Progenitor cell of endocrine pancreas (in vitro differentiated cells): ENCODE results near the gene PCDH7. TPM values are rescaled to one million over a fixed set of nuclear protein-coding genes. Genes with fewer than 3 reads are reported as not detected.

Experiments
- DNase-seq: peaks from one replicate; pipeline ENCODE4 v3.0.0; 2021; ENCODE audit warnings: low spot score; ENCODE audit not compliant: unreplicated experiment
- H3K27ac Mint-ChIP-seq: 2 replicates; pipeline ENCODE4 v1.8.0; 2021; ENCODE audit warnings: mild to moderate bottlenecking, moderate library complexity, mixed read lengths
- H3K27me3 Mint-ChIP-seq: 2 replicates; pipeline ENCODE4 v1.8.0; 2021; ENCODE audit warnings: mixed read lengths
- H3K36me3 Mint-ChIP-seq: 2 replicates; pipeline ENCODE4 v1.8.0; 2022; ENCODE audit warnings: mixed read lengths; ENCODE audit not compliant: insufficient read depth
- H3K4me1 Mint-ChIP-seq: 2 replicates; pipeline ENCODE4 v1.8.0; 2021; ENCODE audit warnings: low read depth, mixed read lengths
- H3K4me3 Mint-ChIP-seq: 2 replicates; pipeline ENCODE4 v1.8.0; 2021; ENCODE audit warnings: low read depth, mild to moderate bottlenecking, moderate library complexity, mixed read lengths
- H3K9me3 Mint-ChIP-seq: 2 replicates; pipeline ENCODE4 v1.8.0; 2021; ENCODE audit warnings: low read depth, mixed read lengths
- total RNA-seq: library from RNA; stranded (reverse); gene quantifications from 2 replicates; pipeline ENCODE4 v1.2.1, GENCODE V29; 2021
- TF ChIP-seq, protein P1 (sequence below): fragments of 200-600 bp; sonication (generic); IDR thresholded peaks from one replicate; pipeline ENCODE4 v1.5.0; 2021; ENCODE audit warnings: antibody characterized with exemption, mild to moderate bottlenecking; ENCODE audit not compliant: unreplicated experiment

Gene PCDH7
- total RNA-seq, 1 donor from 2014 or later = 9.9 TPM

GRCh38 chr4:30760551-30760950 lies 40.4 kb downstream of the PCDH7 start:
- H3K4me3 Mint-ChIP-seq = no peak overlapping the region
- H3K27ac Mint-ChIP-seq = no peak overlapping the region
- H3K9me3 Mint-ChIP-seq = no peaks in the 10 kb centered on the region
- H3K4me1 Mint-ChIP-seq = no peaks in the 10 kb centered on the region
- no peaks in the 10 kb centered on the region for H3K36me3 Mint-ChIP-seq
- TF ChIP-seq, protein P1, sequence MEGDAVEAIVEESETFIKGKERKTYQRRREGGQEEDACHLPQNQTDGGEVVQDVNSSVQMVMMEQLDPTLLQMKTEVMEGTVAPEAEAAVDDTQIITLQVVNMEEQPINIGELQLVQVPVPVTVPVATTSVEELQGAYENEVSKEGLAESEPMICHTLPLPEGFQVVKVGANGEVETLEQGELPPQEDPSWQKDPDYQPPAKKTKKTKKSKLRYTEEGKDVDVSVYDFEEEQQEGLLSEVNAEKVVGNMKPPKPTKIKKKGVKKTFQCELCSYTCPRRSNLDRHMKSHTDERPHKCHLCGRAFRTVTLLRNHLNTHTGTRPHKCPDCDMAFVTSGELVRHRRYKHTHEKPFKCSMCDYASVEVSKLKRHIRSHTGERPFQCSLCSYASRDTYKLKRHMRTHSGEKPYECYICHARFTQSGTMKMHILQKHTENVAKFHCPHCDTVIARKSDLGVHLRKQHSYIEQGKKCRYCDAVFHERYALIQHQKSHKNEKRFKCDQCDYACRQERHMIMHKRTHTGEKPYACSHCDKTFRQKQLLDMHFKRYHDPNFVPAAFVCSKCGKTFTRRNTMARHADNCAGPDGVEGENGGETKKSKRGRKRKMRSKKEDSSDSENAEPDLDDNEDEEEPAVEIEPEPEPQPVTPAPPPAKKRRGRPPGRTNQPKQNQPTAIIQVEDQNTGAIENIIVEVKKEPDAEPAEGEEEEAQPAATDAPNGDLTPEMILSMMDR = no peak
- H3K27me3 Mint-ChIP-seq = no peaks in the 10 kb centered on the region
- DNase-seq = no peak

DNA sequence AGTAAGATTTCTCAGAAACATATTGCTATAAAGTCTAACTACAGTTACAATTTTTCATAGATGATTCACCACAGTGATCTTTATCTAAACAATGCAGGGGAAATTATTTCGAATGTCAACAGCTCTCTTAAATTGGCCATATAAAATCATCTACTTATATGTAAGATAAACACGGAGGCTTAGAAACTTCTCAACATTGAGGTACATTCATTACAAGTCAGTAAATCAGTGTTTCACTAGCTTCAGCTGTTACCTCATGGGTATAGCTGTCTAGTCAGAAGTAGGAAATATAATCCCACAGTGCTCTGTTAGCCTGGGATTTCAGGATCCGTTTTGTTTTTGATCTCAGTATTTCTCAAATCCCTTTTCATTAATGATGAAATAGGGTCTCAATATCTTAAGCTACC lies 43.2 kb downstream of the PCDH7 start:
- Mint-ChIP-seq H3K4me3 (no peak overlapping the region), H3K27ac (no peak overlapping the region), H3K27me3 (no peaks in the 10 kb centered on the region), H3K9me3 (no peaks in the 10 kb centered on the region), H3K36me3 (no peaks in the 10 kb centered on the region), H3K4me1 (no peaks in the 10 kb centered on the region)
- TF ChIP-seq, protein P1 = no peak
- DNase-seq = no peak

GRCh38 chr4:30765022-30765421 lies 44.9 kb downstream of the PCDH7 start:
- H3K27me3 Mint-ChIP-seq = no peaks in the 10 kb centered on the region
- H3K36me3 Mint-ChIP-seq = no peaks in the 10 kb centered on the region
- DNase-seq = no peak
- H3K27ac Mint-ChIP-seq = no peak overlapping the region
- no peak overlapping the region for H3K4me3 Mint-ChIP-seq
- no peaks in the 10 kb centered on the region for H3K4me1 Mint-ChIP-seq
- TF ChIP-seq, protein P1 = no peak
- no peaks in the 10 kb centered on the region for H3K9me3 Mint-ChIP-seq

- Mint-ChIP-seq H3K4me1 (no peaks in the 10 kb centered on the region), H3K4me3 (no peak overlapping the region), H3K27me3 (no peaks in the 10 kb centered on the region), H3K36me3 (no peaks in the 10 kb centered on the region), H3K9me3 (no peaks in the 10 kb centered on the region), H3K27ac (no peak overlapping the region)
- TF ChIP-seq, protein P1 = no peak
- DNase-seq = no peak
These were observed 47.1 kb downstream of the PCDH7 start for GRCh38 chr4:30767147-30767845.

GRCh38 chr4:30768277-30768676 lies 48.1 kb downstream of the PCDH7 start:
- Mint-ChIP-seq H3K36me3 (no peaks in the 10 kb centered on the region), H3K4me1 (no peaks in the 10 kb centered on the region), H3K27ac (no peak overlapping the region), H3K9me3 (no peaks in the 10 kb centered on the region), H3K4me3 (no peak overlapping the region), H3K27me3 (no peaks in the 10 kb centered on the region)
- DNase-seq = no peak
- TF ChIP-seq, protein P1 = no peak
